ENCODE data around the gene TCL1B. TPM values are rescaled to one million over a fixed set of nuclear protein-coding genes. Genes with fewer than 3 reads are reported as not detected.

The TCL1B gene
- total RNA-seq, 1 experiment from 2014 or later: 3.6 TPM

- peaks cover 8% of the 10 kb centered on the region; the same call in 1 of the 2 replicates for H3K4me1 ChIP-seq (ENCODE audit: insufficient read depth, low read length)
- no peak overlapping the region for H3K4me2 ChIP-seq (ENCODE audit: insufficient read depth, insufficient read length, low read length)
- Mint-ChIP-seq H3K27me3 (ENCODE audit: low read depth) (peaks cover 72% of the 10 kb centered on the region), H3K27ac (peak overlapping the region in 1 of 3 experiments; percentile 53; a peak in 1 of 7 replicates), H3K4me1 (peaks cover 14 to 18% of the 10 kb centered on the region in 2 experiments), H3K9me3 (no peaks in the 10 kb centered on the region; a peak in 1 of 5 replicates), H3K36me3 (ENCODE audit: insufficient read depth in 1 of 3, low read depth in 3 of 3) (no peaks in the 10 kb centered on the region; a peak in 1 of 7 replicates), H3K4me3 (no peak overlapping the region)
- no peak for DNase-seq
- TF ChIP-seq CTCF (conservative IDR thresholded peaks at IDR 0.05): no peak
- H4K8ac ChIP-seq (replicated peaks; ENCODE audit: insufficient read length, low read depth, low read length): peak overlapping the region; percentile 10
- no CpG with 5 or more reads among the region's 17 CpGs for WGBS (ENCODE audit: extremely low coverage, insufficient read length, low lambda C conversion rate)
- no peak overlapping the region for H3K27ac ChIP-seq (ENCODE audit: insufficient read length, low read depth, low read length)
- no peak overlapping the region for H3K23ac ChIP-seq (ENCODE audit: insufficient read length, low read depth, low read length)
- H3K56ac ChIP-seq (ENCODE audit: insufficient read length, low read depth, low read length): no peak overlapping the region
- H2BK20ac ChIP-seq (ENCODE audit: low read depth, low read length, poor library complexity, severe bottlenecking): no peak overlapping the region
- no peaks in the 10 kb centered on the region for H3K79me1 ChIP-seq (ENCODE audit: insufficient read depth, low read depth, low read length, poor library complexity, severe bottlenecking)
- H3K14ac ChIP-seq (ENCODE audit: insufficient read depth, low read length): no peak overlapping the region
- no peak overlapping the region for H3K18ac ChIP-seq (ENCODE audit: insufficient read length, low read depth, low read length)
- no peaks in the 10 kb centered on the region for H4K20me1 ChIP-seq (ENCODE audit: control insufficient read depth, insufficient read depth, insufficient read length)
- peaks cover 2% of the 10 kb centered on the region for H3K23me2 ChIP-seq (ENCODE audit: insufficient read length, low read depth, low read length, poor library complexity, severe bottlenecking)
- H3K4ac ChIP-seq (ENCODE audit: low read depth, low read length): no peak overlapping the region
- no peaks in the 10 kb centered on the region for H3K79me2 ChIP-seq (ENCODE audit: insufficient read depth, low read length)
- H2AK5ac ChIP-seq (ENCODE audit: insufficient read length, low read length): no peak overlapping the region
- no peak overlapping the region for H2BK15ac ChIP-seq (ENCODE audit: low read depth, low read length)
- H3K27me3 ChIP-seq (ENCODE audit: insufficient read depth, low read length): no peaks in the 10 kb centered on the region; the same call in 1 of the 2 replicates
- H3T11ph ChIP-seq (ENCODE audit: low read length): no peak overlapping the region
- H2AFZ ChIP-seq (ENCODE audit: low read length): no peak overlapping the region
- H2BK120ac ChIP-seq (ENCODE audit: low read depth, low read length, poor library complexity, severe bottlenecking): no peak overlapping the region
- no peak overlapping the region for H4K5ac ChIP-seq (ENCODE audit: insufficient read length, low read depth, low read length)
- H2BK5ac ChIP-seq (ENCODE audit: insufficient read length, low read length): no peak overlapping the region
- no peak overlapping the region for H3K9ac ChIP-seq (ENCODE audit: extremely low read depth, insufficient read length, low read length)
- H3K9me3 ChIP-seq (ENCODE audit: control insufficient read depth, low read depth, low read length): no peaks in the 10 kb centered on the region
- H2BK12ac ChIP-seq (ENCODE audit: insufficient read length, low read depth, low read length): no peak overlapping the region
- H4K91ac ChIP-seq (ENCODE audit: insufficient read length, low read depth, low read length): no peak overlapping the region
Measured at GRCh38 chr14:95710106-95710505, 23.9 kb downstream of the TCL1B start.
